Epithelial cell of esophagus (primary cell): Measurements from ENCODE around the gene CMTM3.
"Not testable (repeated sequence)": the region's sequence is repeated elsewhere in the genome, so short reads cannot be mapped to it uniquely, and the experiment has no call there.

ENCODE experiments used
- DNase-seq: peaks from one replicate; pipeline ENCODE4 v3.0.0; 2010; ENCODE audit warnings: low read depth
- H3K4me3 ChIP-seq: 2 replicates; pipeline ENCODE4 v1.5.1; 2011; ENCODE audit warnings: mild to moderate bottlenecking, low read length, control low read depth
- TF ChIP-seq, protein P1 (sequence below): IDR thresholded peaks from 2 replicates; pipeline ENCODE4 v1.5.1; 2011; ENCODE audit warnings: low read depth, mild to moderate bottlenecking, low read length, control low read depth, inconsistent platforms; ENCODE audit not compliant: insufficient read depth; ENCODE audit errors: missing control alignments

Gene CMTM3

DNA sequence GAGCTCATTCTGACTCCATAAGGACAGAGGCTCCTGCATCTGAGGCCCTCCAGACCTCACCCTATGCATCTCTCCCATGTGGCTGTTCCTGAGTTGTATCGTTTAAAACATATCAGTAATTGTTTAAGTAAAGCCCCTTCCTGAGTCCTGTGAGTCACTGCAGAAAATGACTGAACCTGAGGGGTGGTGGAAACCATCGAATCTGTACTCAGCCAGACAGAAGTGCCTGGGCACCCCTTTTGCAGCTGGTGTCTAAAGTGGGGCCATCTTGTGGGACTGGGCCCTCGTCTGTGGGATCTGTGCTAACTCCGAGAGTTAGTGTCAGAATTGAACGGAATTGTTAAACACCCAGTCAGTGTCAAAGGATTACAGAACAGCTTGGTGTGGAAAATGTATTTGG, 25.4 kb downstream of the CMTM3 start:
- no peak overlapping the region for H3K4me3 ChIP-seq
- TF ChIP-seq, protein P1, sequence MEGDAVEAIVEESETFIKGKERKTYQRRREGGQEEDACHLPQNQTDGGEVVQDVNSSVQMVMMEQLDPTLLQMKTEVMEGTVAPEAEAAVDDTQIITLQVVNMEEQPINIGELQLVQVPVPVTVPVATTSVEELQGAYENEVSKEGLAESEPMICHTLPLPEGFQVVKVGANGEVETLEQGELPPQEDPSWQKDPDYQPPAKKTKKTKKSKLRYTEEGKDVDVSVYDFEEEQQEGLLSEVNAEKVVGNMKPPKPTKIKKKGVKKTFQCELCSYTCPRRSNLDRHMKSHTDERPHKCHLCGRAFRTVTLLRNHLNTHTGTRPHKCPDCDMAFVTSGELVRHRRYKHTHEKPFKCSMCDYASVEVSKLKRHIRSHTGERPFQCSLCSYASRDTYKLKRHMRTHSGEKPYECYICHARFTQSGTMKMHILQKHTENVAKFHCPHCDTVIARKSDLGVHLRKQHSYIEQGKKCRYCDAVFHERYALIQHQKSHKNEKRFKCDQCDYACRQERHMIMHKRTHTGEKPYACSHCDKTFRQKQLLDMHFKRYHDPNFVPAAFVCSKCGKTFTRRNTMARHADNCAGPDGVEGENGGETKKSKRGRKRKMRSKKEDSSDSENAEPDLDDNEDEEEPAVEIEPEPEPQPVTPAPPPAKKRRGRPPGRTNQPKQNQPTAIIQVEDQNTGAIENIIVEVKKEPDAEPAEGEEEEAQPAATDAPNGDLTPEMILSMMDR = no peak
- DNase-seq = no peak

- not testable (repeated sequence) for DNase-seq, H3K4me3 ChIP-seq
These were observed 26.2 kb downstream of the CMTM3 start for GRCh38 chr16:66630561-66631260.

- H3K4me3 ChIP-seq, DNase-seq: not testable (repeated sequence)
These were observed 27.1 kb downstream of the CMTM3 start for GRCh38 chr16:66631558-66631957.

DNA sequence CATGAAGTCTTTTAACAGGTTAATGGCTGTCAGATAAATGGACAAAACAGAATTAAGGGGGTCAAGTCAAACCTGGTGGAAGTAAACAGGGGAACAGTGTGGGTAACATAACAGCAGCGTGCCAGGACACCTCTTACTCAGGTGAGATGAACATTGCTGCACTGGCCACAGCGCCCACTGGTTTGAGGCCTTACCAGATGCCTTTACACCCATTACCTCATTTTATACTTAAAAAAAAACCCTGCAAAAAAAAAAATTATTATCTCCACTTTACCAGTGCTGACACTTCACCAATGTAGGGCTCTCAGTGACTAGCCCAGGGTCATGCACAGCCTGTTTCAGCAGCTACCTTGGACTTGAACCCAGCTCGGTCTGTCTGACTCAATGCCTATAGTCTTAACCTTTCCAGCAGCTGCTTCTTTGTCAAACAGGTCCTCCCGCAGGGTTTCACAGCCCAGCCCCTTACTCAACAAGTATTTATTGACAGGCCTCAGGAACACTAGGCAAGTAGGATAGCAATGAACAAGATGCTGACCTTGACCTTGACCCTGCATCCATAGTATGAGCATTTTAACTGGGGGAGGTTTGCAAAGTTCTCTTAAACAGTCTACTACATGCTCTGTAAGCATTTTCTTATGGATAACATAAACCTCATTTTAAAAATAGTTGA, 30.2 kb downstream of the CMTM3 start:
- DNase-seq = no peak
- TF ChIP-seq, protein P1 = no peak
- no peak overlapping the region for H3K4me3 ChIP-seq

DNA sequence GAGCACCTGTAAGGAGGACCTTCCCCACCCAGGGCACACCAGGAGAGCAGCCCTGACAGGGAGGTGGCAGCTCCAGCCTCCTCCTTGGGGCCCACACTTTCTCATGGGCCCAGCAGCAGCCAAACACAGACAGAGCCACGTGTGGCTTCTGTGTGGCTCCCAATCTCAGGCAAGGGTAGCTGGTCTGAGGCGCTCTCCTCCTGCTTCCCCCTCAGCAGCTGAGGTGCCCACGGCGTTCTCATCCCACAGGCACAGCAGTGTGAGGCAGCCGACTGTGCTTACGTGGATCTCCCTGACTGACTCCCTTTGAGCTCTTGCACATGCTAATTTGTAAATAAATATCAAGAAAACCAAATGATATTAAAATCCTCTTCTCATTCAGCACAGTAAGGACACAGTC, 30.9 kb downstream of the CMTM3 start:
- no peak for DNase-seq
- no peak overlapping the region for H3K4me3 ChIP-seq
- TF ChIP-seq, protein P1 = no peak

DNA sequence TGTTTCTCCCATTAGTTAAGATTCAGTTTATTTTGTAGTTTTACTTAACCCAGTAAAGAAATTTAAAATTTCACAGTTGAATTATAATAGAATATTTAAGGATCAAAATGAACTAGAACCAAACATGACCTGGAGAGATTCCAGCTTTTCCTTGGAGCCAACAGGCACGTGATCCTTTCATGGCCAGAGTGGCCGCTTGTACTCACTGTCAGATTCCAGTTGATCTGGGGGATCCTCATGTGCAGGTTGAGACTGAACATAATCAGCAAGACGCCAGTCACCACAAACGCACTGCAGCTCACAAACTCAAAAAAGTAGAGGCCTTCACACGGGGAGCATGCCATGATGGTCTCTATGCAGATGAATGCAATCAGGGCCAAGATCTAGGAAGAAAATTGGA, 31.7 kb downstream of the CMTM3 start:
- TF ChIP-seq, protein P1 = no peak
- no peak overlapping the region for H3K4me3 ChIP-seq
- DNase-seq = no peak

DNA sequence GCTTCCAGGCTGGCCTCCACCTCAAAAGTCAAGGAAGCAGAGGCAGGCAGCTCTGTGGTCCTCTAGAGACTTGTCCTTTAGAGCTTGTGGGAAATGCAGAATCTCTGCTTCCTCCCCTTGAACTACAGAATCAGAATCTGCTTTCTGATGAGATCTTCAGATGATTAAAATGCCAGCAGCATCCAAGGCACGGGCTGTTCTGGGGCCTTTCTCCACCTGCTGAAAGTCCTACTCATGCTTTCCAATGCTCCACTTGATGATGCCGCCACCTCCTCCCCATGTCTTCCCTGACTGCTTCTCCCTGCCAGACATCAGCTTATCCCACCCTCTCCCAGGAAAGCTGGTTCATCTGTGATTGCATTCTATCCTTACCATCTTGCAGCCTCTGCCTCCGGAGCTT, 33.3 kb downstream of the CMTM3 start:
- DNase-seq = no peak
- TF ChIP-seq, protein P1 = no peak

More for the DNA sequence above, 33.3 kb downstream of the CMTM3 start:
- no peak overlapping the region for H3K4me3 ChIP-seq
